GM06990 (cell line): ENCODE data around the gene CELA2B.

Experiments used
- DNase-seq: peaks from one replicate; pipeline ENCODE4 v3.0.0-alpha.2; 2011; ENCODE audit not compliant: insufficient read length; ENCODE audit errors: extremely low read depth
- H3K27me3 ChIP-seq: replicated peaks from 2 replicates; pipeline ENCODE4 v1.6.0; 2011; ENCODE audit warnings: low read length; ENCODE audit not compliant: control insufficient read depth, insufficient read depth
- H3K36me3 ChIP-seq: 2 replicates; pipeline ENCODE4 v1.5.1; 2011; ENCODE audit warnings: low read length; ENCODE audit not compliant: control insufficient read depth, insufficient read depth
- H3K4me3 ChIP-seq: replicated peaks from 2 replicates; pipeline ENCODE4 v1.5.1; 2011; ENCODE audit warnings: low read depth, mild to moderate bottlenecking, control low read depth, low read length
- TF ChIP-seq, protein P1 (sequence below): IDR thresholded peaks from 2 replicates; pipeline ENCODE4 v1.5.1; 2011; ENCODE audit warnings: low read length, control low read depth, mild to moderate bottlenecking, inconsistent platforms; ENCODE audit not compliant: insufficient read depth, poor library complexity, severe bottlenecking

Gene CELA2B

GRCh38 chr1:15436881-15437442, 38.9 kb upstream of the CELA2B start:
- TF ChIP-seq, protein P1, sequence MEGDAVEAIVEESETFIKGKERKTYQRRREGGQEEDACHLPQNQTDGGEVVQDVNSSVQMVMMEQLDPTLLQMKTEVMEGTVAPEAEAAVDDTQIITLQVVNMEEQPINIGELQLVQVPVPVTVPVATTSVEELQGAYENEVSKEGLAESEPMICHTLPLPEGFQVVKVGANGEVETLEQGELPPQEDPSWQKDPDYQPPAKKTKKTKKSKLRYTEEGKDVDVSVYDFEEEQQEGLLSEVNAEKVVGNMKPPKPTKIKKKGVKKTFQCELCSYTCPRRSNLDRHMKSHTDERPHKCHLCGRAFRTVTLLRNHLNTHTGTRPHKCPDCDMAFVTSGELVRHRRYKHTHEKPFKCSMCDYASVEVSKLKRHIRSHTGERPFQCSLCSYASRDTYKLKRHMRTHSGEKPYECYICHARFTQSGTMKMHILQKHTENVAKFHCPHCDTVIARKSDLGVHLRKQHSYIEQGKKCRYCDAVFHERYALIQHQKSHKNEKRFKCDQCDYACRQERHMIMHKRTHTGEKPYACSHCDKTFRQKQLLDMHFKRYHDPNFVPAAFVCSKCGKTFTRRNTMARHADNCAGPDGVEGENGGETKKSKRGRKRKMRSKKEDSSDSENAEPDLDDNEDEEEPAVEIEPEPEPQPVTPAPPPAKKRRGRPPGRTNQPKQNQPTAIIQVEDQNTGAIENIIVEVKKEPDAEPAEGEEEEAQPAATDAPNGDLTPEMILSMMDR, result no peak
- no peaks in the 10 kb centered on the region for H3K27me3 ChIP-seq
- H3K4me3 ChIP-seq, result no peak overlapping the region
- no peaks in the 10 kb centered on the region for H3K36me3 ChIP-seq
- DNase-seq, result no peak

- DNase-seq, result no peak
- TF ChIP-seq, protein P1, result no peak
- H3K27me3 ChIP-seq, result no peaks in the 10 kb centered on the region
- no peak overlapping the region for H3K4me3 ChIP-seq
- H3K36me3 ChIP-seq, result no peaks in the 10 kb centered on the region
Observed at GRCh38 chr1:15439325-15439724, 36.6 kb upstream of the CELA2B start.

DNA sequence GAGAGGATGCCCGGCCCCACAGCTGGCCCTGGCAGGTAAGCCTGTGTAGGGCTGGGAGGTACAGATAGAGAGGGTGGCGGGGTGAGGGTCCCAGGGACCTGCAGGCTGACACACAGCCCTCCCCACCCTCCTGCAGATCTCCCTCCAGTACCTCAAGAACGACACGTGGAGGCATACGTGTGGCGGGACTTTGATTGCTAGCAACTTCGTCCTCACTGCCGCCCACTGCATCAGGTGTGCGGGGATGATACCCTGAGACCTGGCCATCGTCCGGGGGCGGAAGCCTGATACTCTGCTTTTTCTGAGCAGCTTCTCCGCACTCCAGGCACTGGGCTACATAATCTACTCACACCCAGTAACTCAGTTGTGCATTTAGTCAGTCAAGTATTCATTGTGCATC, 35.5 kb upstream of the CELA2B start:
- Histone ChIP-seq H3K4me3 (no peak overlapping the region), H3K36me3 (no peaks in the 10 kb centered on the region), H3K27me3 (no peaks in the 10 kb centered on the region)
- no peak for DNase-seq
- TF ChIP-seq, protein P1, result no peak

DNA sequence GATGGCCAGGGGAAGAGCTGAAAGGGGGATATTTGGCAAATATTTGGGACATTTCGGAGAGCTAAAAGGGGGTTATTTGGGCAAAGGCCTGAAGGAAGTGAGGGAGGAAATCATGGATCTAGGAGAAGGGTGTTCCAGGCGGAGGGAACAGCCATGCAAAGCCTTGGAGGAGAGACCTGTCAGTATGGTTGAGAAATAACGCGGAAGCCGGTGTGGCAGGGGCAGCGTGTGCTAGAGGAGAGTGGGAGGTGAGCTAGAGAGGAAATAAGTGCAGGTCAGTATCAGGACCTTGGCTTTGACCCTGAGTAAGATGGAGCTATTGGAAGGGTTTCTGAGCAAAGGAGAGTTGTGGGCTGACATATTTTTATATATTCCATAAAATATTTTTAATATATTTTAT, 34.7 kb upstream of the CELA2B start:
- TF ChIP-seq, protein P1, result no peak
- Histone ChIP-seq H3K4me3 (no peak overlapping the region), H3K36me3 (no peaks in the 10 kb centered on the region), H3K27me3 (no peaks in the 10 kb centered on the region)
- no peak for DNase-seq

DNA sequence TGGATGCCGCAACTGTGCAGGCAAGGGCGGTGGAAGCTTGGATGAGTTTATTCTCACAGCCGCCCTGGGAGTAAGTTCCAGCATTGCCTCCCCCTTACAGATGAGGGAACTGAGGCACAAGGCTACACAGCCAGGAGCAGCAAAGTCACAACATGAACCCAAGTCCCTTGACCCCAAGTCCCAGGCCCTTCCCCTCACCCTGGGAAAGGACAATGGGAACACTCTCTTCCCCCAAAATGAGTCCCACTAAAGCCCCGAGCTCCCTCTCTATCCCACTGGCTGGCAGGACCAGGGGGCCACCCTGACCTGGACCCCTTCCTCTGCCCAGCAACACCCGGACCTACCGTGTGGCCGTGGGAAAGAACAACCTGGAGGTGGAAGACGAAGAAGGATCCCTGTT, 33.8 kb upstream of the CELA2B start:
- Histone ChIP-seq H3K4me3 (no peak overlapping the region), H3K36me3 (no peaks in the 10 kb centered on the region), H3K27me3 (no peaks in the 10 kb centered on the region)
- TF ChIP-seq, protein P1, result no peak
- no peak for DNase-seq

- Histone ChIP-seq H3K36me3 (no peaks in the 10 kb centered on the region), H3K27me3 (no peaks in the 10 kb centered on the region), H3K4me3 (no peak overlapping the region)
- DNase-seq, result no peak
- TF ChIP-seq, protein P1, result no peak
Observed at GRCh38 chr1:15442759-15443158, 33.1 kb upstream of the CELA2B start.
